ENCODE measurements around the gene OR4M2.
"Not testable (repeated sequence)": the region's sequence is repeated elsewhere in the genome, so short reads cannot be mapped to it uniquely, and the experiment has no call there.

OR4M2 gene, protein sequence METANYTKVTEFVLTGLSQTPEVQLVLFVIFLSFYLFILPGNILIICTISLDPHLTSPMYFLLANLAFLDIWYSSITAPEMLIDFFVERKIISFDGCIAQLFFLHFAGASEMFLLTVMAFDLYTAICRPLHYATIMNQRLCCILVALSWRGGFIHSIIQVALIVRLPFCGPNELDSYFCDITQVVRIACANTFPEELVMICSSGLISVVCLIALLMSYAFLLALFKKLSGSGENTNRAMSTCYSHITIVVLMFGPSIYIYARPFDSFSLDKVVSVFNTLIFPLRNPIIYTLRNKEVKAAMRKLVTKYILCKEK

DNA sequence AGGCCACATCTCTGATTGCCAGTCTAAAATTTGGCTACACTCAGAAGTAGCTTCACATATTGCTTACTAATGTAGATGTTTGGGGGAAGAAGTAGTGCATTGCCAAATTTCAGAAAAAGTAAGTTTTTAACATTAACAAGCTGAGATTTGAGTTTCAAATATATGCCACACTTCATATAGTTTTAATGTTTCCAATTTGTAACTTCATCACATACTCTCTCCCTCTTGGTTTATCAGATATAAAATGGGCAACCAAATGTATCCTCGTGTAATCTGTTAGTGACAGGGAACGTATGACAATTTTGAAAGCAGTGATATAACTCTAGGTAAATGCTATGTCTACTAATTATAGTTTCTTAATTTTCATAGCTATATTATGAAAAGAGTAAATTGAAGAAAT is at the start of gene OR4M2:
TSS of gene OR4M2 (plus strand) at position 301 of the 400 bp plus-strand sequence. CDS start at position 399, 98 bp downstream.
- not testable (repeated sequence) for ATAC-seq, DNase-seq

DNA sequence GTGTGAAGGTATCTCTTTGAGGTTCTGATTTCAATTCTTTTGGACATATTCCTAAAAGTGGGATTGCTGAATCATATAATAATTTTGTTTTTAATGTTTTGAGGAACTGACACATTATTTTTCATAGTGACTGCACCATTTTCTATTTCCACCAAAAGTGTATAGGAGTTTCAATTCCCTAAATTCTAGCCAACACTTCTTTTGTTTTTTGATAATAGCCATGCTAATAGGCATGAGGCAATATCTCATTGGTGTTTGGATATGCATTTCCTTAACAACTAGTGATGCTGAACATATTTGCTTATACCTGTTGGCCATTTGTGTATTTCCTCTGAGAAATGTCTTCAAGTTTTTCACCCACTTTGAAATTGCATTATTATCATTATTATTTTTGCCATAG is 11.1 kb upstream of the OR4M2 start:
- DNase-seq, ATAC-seq: not testable (repeated sequence)

- not testable (repeated sequence) for DNase-seq, ATAC-seq
These were observed 1.1 kb downstream of the OR4M2 start for GRCh38 chr15:22081386-22081785.

GRCh38 chr15:22098616-22099253 is 18.4 kb downstream of the OR4M2 start:
- ATAC-seq, DNase-seq: not testable (repeated sequence)

- ATAC-seq = peak; percentile 40
- DNase-seq = not testable (repeated sequence)
These were observed 19.1 kb downstream of the OR4M2 start for GRCh38 chr15:22099289-22099891.

DNA sequence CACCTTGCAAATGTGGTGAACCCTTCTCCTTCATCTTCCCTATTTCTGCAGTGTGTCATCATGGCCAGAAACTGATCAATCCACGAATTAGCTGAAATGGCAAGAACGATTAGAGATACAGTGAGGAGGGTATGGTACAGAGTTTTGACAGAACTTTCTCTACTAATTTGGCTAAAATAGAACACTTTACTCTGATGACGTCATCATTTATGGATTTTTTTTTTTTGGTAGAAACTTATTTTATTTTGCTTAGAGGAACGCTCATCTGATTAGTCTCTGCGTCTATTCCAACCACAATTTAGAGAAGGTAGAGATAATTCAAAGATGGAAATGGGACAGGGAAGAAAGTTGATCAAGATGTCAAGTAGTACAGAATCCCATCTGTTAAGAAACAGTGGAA is 41.7 kb downstream of the OR4M2 start:
- ATAC-seq, DNase-seq: not testable (repeated sequence)

Data from stimulated activated naive CD8-positive, alpha-beta T cell treated with anti-CD3 and anti-CD28 coated beads, Interleukin-15, Interleukin-2, amounts not matched to agents 100 U/mL and 50 U/mL, for 24 hours (primary cell).